Upper lobe of left lung (tissue), 6 donors: Measurements from ENCODE around the gene PHETA1. TPM values are rescaled to one million over a fixed set of nuclear protein-coding genes. Genes with fewer than 3 reads are reported as not detected.

Experiments used
- ATAC-seq, 2 donors: fragments of 200-7000 bp; cut with Tn5 transposase; one replicate each; pipeline ENCODE4 v1.9.1; 2022; ENCODE audit warnings: mild to moderate bottlenecking in 2 of 2, moderate library complexity in 2 of 2; ENCODE audit not compliant: low FRiP score in 2 of 2
- DNase-seq, 2 donors: peaks; one replicate each; pipeline ENCODE4 v3.0.0-alpha.2; 2019 to 2020
- H3K27ac ChIP-seq, 4 donors: fragments of 200-600 bp; sonication (generic); one replicate each; pipeline ENCODE4 v1.5.1; 2016 to 2019
- H3K27me3 ChIP-seq, 4 donors: fragments of 200-600 bp; sonication (generic); one replicate each; pipeline ENCODE4 v1.5.1; 2017 to 2019
- H3K36me3 ChIP-seq, 4 donors: fragments of 200-600 bp; sonication (generic); one replicate each; pipeline ENCODE4 v1.5.1; 2016 to 2019
- H3K4me1 ChIP-seq, 4 donors: fragments of 200-600 bp; sonication (generic); one replicate each; pipeline ENCODE4 v1.5.1; 2018 to 2019
- H3K4me3 ChIP-seq, 4 donors: fragments of 200-600 bp; sonication (generic); one replicate each; pipeline ENCODE4 v1.5.1; 2017 to 2019; ENCODE audit warnings: mild to moderate bottlenecking in 2 of 4, moderate library complexity in 1 of 4
- H3K9me3 ChIP-seq, 4 donors: fragments of 200-600 bp; sonication (generic); one replicate each; pipeline ENCODE4 v1.5.1; 2018 to 2019
- CTCF ChIP-seq, 6 experiments: fragments of 450-650 bp in 4 of 6; fragments of 200-600 bp in 2 of 6; sonication (generic) in 2 of 6; IDR thresholded peaks; one replicate each; pipeline ENCODE4 v1.5.1; 2016 to 2019; ENCODE audit warnings: antibody characterized with exemption in 6 of 6
- EP300 ChIP-seq, 4 donors: sonication (generic); formaldehyde crosslinking; IDR thresholded peaks; one replicate each; pipeline ENCODE4 v1.5.1; 2017; ENCODE audit warnings: antibody characterized with exemption in 4 of 4, control low read depth in 2 of 4
- POLR2A ChIP-seq, 4 donors: fragments of 450-650 bp; IDR thresholded peaks; one replicate each; pipeline ENCODE4 v1.5.1; 2016 to 2017; ENCODE audit warnings: antibody characterized with exemption in 4 of 4, mild to moderate bottlenecking in 2 of 4
- POLR2AphosphoS5 ChIP-seq, 2 donors: sonication (generic); formaldehyde crosslinking; IDR thresholded peaks; one replicate each; pipeline ENCODE4 v1.5.1; 2017; ENCODE audit warnings: antibody characterized with exemption in 2 of 2
- WGBS, 2 donors: methylation state at CpG; one replicate each; pipeline ENCODE4 v1.1.5; 2017 to 2018; 5-methylcytosine and 5-hydroxymethylcytosine counted together
- total RNA-seq, 6 donors: library from RNA; depleted of rRNA in 4 of 6; stranded (reverse); fragments of >200 nt in 4 of 6; gene quantifications; one replicate each; pipeline versions ENCODE4 v1.1.0 to v1.2.1, GENCODE V29; 2016 to 2021
- donor health status: DM: no; HTN: no; CAD: no; lungs with moderate emphysema.
- donor health status: DM: no; HTN: yes; CAD: no; lungs with severe emphysema.

The PHETA1 gene
- total RNA-seq, 6 donors from 2014 or later = 9.1 to 24.6 (median 21.2) TPM

- Histone ChIP-seq H3K4me3 (peak overlapping the region; percentile 42 to 91 (median 72)), H3K27me3 (no peaks in the 10 kb centered on the region), H3K9me3 (no peaks in the 10 kb centered on the region), H3K36me3 (peaks cover 0 to 8% (median 0%) of the 10 kb centered on the region in 4 donors), H3K27ac (peak overlapping the region in 3 of 4 donors; percentile 64 to 82 (median 75)), H3K4me1 (peaks cover 15 to 24% (median 22%) of the 10 kb centered on the region in 4 donors)
- no peak for TF ChIP-seq POLR2A (IDR thresholded peaks at IDR 0.05)
- no peak for TF ChIP-seq EP300 (IDR thresholded peaks at IDR 0.05)
- no peak for TF ChIP-seq POLR2AphosphoS5 (IDR thresholded peaks at IDR 0.05)
- no peak for TF ChIP-seq CTCF (IDR thresholded peaks at IDR 0.05)
- WGBS, 2 donors = 39 to 49% methylated on average over 13 of the region's 13 CpGs
- DNase-seq (no peak), ATAC-seq (no peak)
Observed at GRCh38 chr12:111369496-111370220, 763 bp upstream of the PHETA1 start.

- ATAC-seq (peak in 1 of 2 donors; percentile 54), DNase-seq (peak in 1 of 2 donors; percentile 74)
- Histone ChIP-seq H3K4me3 (peak overlapping the region; percentile 60 to 91 (median 84)), H3K27me3 (no peaks in the 10 kb centered on the region), H3K4me1 (peaks cover 15 to 24% (median 22%) of the 10 kb centered on the region in 4 donors), H3K9me3 (no peaks in the 10 kb centered on the region), H3K27ac (peak overlapping the region; percentile 26 to 82 (median 70)), H3K36me3 (peaks cover 0 to 8% (median 2%) of the 10 kb centered on the region in 4 donors)
- TF ChIP-seq POLR2A (IDR thresholded peaks at IDR 0.05) (no peak), POLR2AphosphoS5 (IDR thresholded peaks at IDR 0.05) (no peak), EP300 (IDR thresholded peaks at IDR 0.05) (no peak)
- 0 to 6% methylated on average over 5 to 12 of the region's 18 CpGs for WGBS, 2 donors
Observed at GRCh38 chr12:111368291-111368787, 556 bp downstream of the PHETA1 start.

- 39 to 46% methylated on average over 6 to 7 of the region's 7 CpGs for WGBS, 2 donors
- Histone ChIP-seq H3K27me3 (no peaks in the 10 kb centered on the region), H3K4me1 (peaks cover 15 to 24% (median 22%) of the 10 kb centered on the region in 4 donors), H3K9me3 (no peaks in the 10 kb centered on the region), H3K36me3 (peaks cover 0 to 13% (median 4%) of the 10 kb centered on the region in 4 donors), H3K27ac (peak overlapping the region; percentile 16 to 82 (median 52)), H3K4me3 (peak overlapping the region; percentile 60 to 91 (median 84))
- ATAC-seq (no peak), DNase-seq (no peak)
- TF ChIP-seq CTCF (IDR thresholded peaks at IDR 0.05) (no peak), POLR2AphosphoS5 (IDR thresholded peaks at IDR 0.05) (no peak), EP300 (IDR thresholded peaks at IDR 0.05) (no peak), POLR2A (IDR thresholded peaks at IDR 0.05) (no peak)
Observed at GRCh38 chr12:111367661-111368221, 1.2 kb downstream of the PHETA1 start.

- no peaks in the 10 kb centered on the region for H3K9me3 ChIP-seq
- no peak for ATAC-seq
- H3K27me3 ChIP-seq = no peaks in the 10 kb centered on the region
- H3K4me1 ChIP-seq = peaks cover 15 to 30% (median 27%) of the 10 kb centered on the region in 4 donors
- H3K36me3 ChIP-seq = peaks cover 0 to 20% (median 7%) of the 10 kb centered on the region in 4 donors
- no peak for DNase-seq
- TF ChIP-seq EP300 (IDR thresholded peaks at IDR 0.05) (no peak), POLR2AphosphoS5 (IDR thresholded peaks at IDR 0.05) (no peak), POLR2A (IDR thresholded peaks at IDR 0.05) (no peak), CTCF (IDR thresholded peaks at IDR 0.05) (no peak)
- WGBS, 2 donors = 88 to 97% methylated on average over 2 of the region's 2 CpGs
- H3K27ac ChIP-seq = no peak overlapping the region
- H3K4me3 ChIP-seq = no peak overlapping the region
Observed at GRCh38 chr12:111366583-111366982, 2.3 kb downstream of the PHETA1 start.

GRCh38 chr12:111366075-111366474, 2.8 kb downstream of the PHETA1 start:
- Histone ChIP-seq H3K9me3 (no peaks in the 10 kb centered on the region), H3K27me3 (no peaks in the 10 kb centered on the region), H3K27ac (no peak overlapping the region), H3K36me3 (peaks cover 0 to 20% (median 7%) of the 10 kb centered on the region in 4 donors), H3K4me1 (peaks cover 15 to 35% (median 28%) of the 10 kb centered on the region in 4 donors), H3K4me3 (no peak overlapping the region)
- WGBS, 2 donors = 96 to 97% methylated on average over 10 of the region's 10 CpGs
- ATAC-seq (no peak), DNase-seq (no peak)
- TF ChIP-seq POLR2AphosphoS5 (IDR thresholded peaks at IDR 0.05) = no peak
- no peak for TF ChIP-seq CTCF (IDR thresholded peaks at IDR 0.05)
- TF ChIP-seq POLR2A (IDR thresholded peaks at IDR 0.05) = no peak
- no peak for TF ChIP-seq EP300 (IDR thresholded peaks at IDR 0.05)
